BLaER1 (cell line): Measurements from ENCODE around the gene MUC5AC.
"Not testable (repeated sequence)": the region's sequence is repeated elsewhere in the genome, so short reads cannot be mapped to it uniquely, and the experiment has no call there.

Experiments
- H3K27ac ChIP-seq: shearing (Covaris generic); formaldehyde crosslinking; 2 replicates; pipeline ENCODE4 v1.8.1; 2022
- H3K27me3 ChIP-seq: shearing (Covaris generic); formaldehyde crosslinking; 2 replicates; pipeline ENCODE4 v1.8.1; 2022
- H3K36me3 ChIP-seq: shearing (Covaris generic); formaldehyde crosslinking; 2 replicates; pipeline ENCODE4 v1.8.1; 2022
- H3K4me1 ChIP-seq: shearing (Covaris generic); formaldehyde crosslinking; 2 replicates; pipeline ENCODE4 v1.8.1; 2022
- H3K4me2 ChIP-seq: shearing (Covaris generic); formaldehyde crosslinking; 2 replicates; pipeline ENCODE4 v1.8.1; 2022
- H3K4me3 ChIP-seq: shearing (Covaris generic); formaldehyde crosslinking; 2 replicates; pipeline ENCODE4 v1.8.1; 2022
- H3K9ac ChIP-seq: shearing (Covaris generic); formaldehyde crosslinking; 2 replicates; pipeline ENCODE4 v1.8.1; 2022
- H3K9me3 ChIP-seq: shearing (Covaris generic); formaldehyde crosslinking; 2 replicates; pipeline ENCODE4 v1.8.1; 2022
- H4K20me1 ChIP-seq: shearing (Covaris generic); formaldehyde crosslinking; 2 replicates; pipeline ENCODE4 v1.8.1; 2022
- Cebpa-rat ChIP-seq: shearing (Covaris generic); IDR thresholded peaks from 2 replicates; pipeline ENCODE4 v1.8.1; 2022

MUC5AC gene

DNA sequence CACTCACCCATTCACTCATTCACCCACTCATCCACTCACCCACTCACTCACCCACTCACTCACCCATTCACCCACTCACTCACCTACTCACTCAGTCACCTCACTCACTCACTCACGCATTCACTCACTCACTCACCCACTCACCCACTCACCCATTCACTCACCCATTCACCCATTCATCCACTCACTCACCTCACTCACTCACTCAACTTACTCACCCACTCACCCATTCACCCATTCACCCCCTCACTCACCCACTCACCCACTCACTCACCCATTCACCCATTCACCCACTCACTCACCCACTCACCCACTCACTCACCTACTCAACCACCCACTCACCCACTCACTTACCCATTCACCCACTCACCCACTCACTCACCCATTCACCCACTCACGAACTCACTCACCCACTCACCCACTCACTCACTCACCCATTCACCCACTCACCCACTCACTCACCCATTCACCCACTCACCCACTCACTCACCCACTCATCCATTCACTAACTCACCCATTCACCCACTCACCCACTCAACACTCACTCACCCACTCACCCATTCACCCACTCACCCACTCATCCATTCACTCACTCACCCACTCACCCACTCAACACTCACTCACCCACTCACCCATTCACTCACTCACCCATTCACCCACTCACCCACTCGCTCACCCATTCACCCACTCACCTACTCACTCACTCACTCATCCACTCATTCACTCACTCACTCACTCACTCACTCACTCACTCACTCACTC lies 13.7 kb downstream of the MUC5AC start:
- Histone ChIP-seq H4K20me1 (no peaks in the 10 kb centered on the region), H3K9ac (no peak overlapping the region), H3K27ac (no peak overlapping the region), H3K9me3 (peaks cover 35% of the 10 kb centered on the region), H3K4me1 (no peaks in the 10 kb centered on the region), H3K36me3 (no peaks in the 10 kb centered on the region), H3K27me3 (no peaks in the 10 kb centered on the region), H3K4me3 (no peak overlapping the region), H3K4me2 (no peak overlapping the region)
- no peak for TF ChIP-seq Cebpa-rat

GRCh38 chr11:1171985-1172728 lies 14.4 kb downstream of the MUC5AC start:
- Histone ChIP-seq H3K4me3 (no peak overlapping the region), H3K9ac (no peak overlapping the region), H3K27me3 (no peaks in the 10 kb centered on the region), H3K9me3 (peaks cover 35% of the 10 kb centered on the region), H3K4me1 (no peaks in the 10 kb centered on the region), H3K27ac (no peak overlapping the region), H4K20me1 (no peaks in the 10 kb centered on the region), H3K4me2 (no peak overlapping the region), H3K36me3 (no peaks in the 10 kb centered on the region)
- no peak for TF ChIP-seq Cebpa-rat

GRCh38 chr11:1172729-1173117 lies 15.0 kb downstream of the MUC5AC start:
- Histone ChIP-seq H3K4me1 (no peaks in the 10 kb centered on the region), H3K4me2 (no peak overlapping the region), H3K27ac (no peak overlapping the region), H3K4me3 (no peak overlapping the region), H3K36me3 (no peaks in the 10 kb centered on the region), H3K9me3 (peaks cover 35% of the 10 kb centered on the region), H3K27me3 (no peaks in the 10 kb centered on the region), H3K9ac (no peak overlapping the region), H4K20me1 (no peaks in the 10 kb centered on the region)
- TF ChIP-seq Cebpa-rat, result no peak

- H3K27ac ChIP-seq, H3K4me3 ChIP-seq, H3K9ac ChIP-seq, H3K4me2 ChIP-seq, H3K4me1 ChIP-seq, H4K20me1 ChIP-seq, H3K27me3 ChIP-seq, H3K36me3 ChIP-seq: not testable (repeated sequence)
- H3K9me3 ChIP-seq, result peaks cover 35% of the 10 kb centered on the region
Observed at GRCh38 chr11:1173396-1173795, 15.6 kb downstream of the MUC5AC start.

DNA sequence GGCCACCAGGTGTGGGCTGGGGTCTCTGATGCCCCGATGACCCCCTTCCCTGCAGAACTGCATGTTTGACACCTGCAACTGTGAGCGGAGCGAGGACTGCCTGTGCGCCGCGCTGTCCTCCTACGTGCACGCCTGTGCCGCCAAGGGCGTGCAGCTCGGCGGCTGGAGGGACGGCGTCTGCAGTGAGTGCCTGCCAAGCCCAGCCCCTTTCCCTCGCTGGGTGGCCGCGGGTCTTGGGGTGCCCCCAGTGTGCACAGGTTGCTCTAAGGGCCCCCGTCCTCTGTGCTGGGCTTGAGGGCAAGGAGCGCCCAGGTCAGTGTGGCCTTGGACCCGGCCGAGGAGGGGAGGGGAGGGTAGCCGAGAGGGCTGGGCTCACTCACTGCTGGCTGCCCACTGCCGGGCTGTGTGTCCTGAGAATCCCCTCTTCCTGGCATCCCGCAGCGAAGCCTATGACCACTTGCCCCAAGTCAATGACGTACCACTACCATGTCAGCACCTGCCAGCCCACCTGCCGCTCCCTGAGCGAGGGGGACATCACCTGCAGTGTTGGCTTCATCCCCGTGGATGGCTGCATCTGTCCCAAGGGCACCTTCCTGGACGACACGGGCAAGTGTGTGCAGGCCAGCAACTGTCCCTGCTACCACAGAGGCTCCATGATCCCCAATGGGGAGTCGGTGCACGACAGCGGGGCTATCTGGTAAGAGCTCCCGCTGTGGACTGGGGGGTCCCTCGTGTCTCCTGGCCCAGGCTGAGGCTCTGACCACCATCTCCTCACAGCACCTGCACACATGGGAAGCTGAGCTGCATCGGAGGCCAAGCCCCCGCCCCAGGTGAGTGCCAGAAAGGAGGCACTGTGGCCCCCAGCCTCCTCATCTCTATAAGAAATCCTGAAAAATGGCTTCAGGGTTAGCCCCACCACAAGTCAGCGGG lies 17.0 kb downstream of the MUC5AC start:
- H3K4me3 ChIP-seq, result no peak overlapping the region
- H3K36me3 ChIP-seq, result no peaks in the 10 kb centered on the region
- H3K4me1 ChIP-seq, result no peaks in the 10 kb centered on the region
- no peak overlapping the region for H3K27ac ChIP-seq
- TF ChIP-seq Cebpa-rat, result no peak
- no peaks in the 10 kb centered on the region for H4K20me1 ChIP-seq
- H3K9me3 ChIP-seq, result peaks cover 35% of the 10 kb centered on the region
- H3K9ac ChIP-seq, result no peak overlapping the region
- H3K4me2 ChIP-seq, result no peak overlapping the region
- H3K27me3 ChIP-seq, result no peaks in the 10 kb centered on the region

- Histone ChIP-seq H3K9me3 (peaks cover 33% of the 10 kb centered on the region), H3K4me3 (no peak overlapping the region), H4K20me1 (no peaks in the 10 kb centered on the region), H3K27ac (no peak overlapping the region), H3K4me2 (no peak overlapping the region), H3K4me1 (no peaks in the 10 kb centered on the region), H3K9ac (no peak overlapping the region), H3K36me3 (no peaks in the 10 kb centered on the region), H3K27me3 (no peaks in the 10 kb centered on the region)
- TF ChIP-seq Cebpa-rat, result no peak
Observed at GRCh38 chr11:1175461-1176223, 17.9 kb downstream of the MUC5AC start.

DNA sequence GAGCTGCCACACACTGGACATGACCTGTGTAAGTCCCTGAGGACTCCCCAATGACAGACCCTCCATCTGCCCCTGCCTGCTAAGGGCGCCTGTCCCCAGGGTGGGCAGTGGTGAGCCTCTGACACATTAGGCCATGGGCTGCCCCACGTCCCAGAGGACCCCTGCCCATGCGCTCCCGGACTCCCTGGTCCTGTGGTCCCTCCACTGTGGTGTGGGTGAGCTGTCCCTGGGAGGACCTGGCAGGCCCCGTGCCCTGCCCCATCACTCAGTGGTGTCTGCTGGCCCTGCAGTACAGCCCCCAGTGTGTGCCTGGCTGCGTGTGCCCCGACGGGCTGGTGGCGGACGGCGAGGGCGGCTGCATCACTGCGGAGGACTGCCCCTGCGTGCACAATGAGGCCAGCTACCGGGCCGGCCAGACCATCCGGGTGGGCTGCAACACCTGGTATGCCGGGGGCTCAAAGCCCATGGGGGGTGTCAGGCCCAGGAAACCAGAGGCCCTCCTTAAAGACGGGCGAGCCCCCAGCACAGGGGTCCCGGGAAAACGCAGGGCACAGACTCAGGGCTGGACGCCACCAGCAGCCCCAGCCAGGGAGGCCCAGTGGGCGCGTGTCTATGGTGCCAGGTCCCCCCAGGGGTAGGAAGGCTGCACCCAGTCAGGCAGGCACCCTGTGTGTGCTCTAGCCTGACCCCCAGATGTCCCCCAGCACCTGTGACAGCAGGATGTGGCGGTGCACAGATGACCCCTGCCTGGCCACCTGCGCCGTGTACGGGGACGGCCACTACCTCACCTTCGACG lies 18.7 kb downstream of the MUC5AC start:
- Histone ChIP-seq H3K27ac (no peak overlapping the region), H3K4me3 (no peak overlapping the region), H3K9ac (no peak overlapping the region), H3K4me1 (no peaks in the 10 kb centered on the region), H3K27me3 (no peaks in the 10 kb centered on the region), H4K20me1 (no peaks in the 10 kb centered on the region), H3K36me3 (no peaks in the 10 kb centered on the region), H3K4me2 (no peak overlapping the region), H3K9me3 (peaks cover 26% of the 10 kb centered on the region)
- TF ChIP-seq Cebpa-rat, result no peak

- Histone ChIP-seq H3K9ac (no peak overlapping the region), H3K9me3 (peaks cover 21% of the 10 kb centered on the region), H3K36me3 (no peaks in the 10 kb centered on the region), H3K4me2 (no peak overlapping the region), H3K27me3 (no peaks in the 10 kb centered on the region), H3K4me1 (no peaks in the 10 kb centered on the region), H3K27ac (no peak overlapping the region), H4K20me1 (no peaks in the 10 kb centered on the region), H3K4me3 (no peak overlapping the region)
- no peak for TF ChIP-seq Cebpa-rat
Observed at GRCh38 chr11:1177020-1177770, 19.4 kb downstream of the MUC5AC start.
